DMS53 treated with DMSO at 0.1 percent for 48 hours (cell line): ENCODE data around the gene CELA1.

Experiments
- DNase-seq: peaks from one replicate; lab custom pipeline; 2025; ENCODE audit not compliant: unreplicated experiment; lab: John Stamatoyannopoulos, UW

The CELA1 gene

DNA sequence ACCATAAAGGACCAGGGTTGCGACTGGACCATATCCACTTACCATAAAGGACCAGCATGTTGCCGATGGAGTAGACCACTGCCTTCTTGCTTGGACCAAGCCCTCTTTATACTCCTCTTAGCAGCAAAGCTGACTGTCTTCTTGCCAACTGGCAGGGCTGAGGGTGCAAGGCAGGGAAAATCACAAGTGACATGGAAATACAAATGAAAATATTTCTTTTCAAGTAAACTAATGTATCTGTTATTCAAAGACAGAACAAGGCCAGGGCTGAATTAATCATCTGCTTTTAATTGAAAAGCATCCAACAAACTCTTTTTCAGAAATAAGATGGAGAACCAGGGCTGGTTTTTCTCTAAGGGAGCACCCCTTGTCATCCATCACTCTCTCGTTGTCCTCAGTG lies at the start of gene CELA1:
Gene CELA1 (minus strand): TSS at position 99 of the 400 bp plus-strand sequence. CDS start 41 bp downstream, at position 58.
- DNase-seq, result no peak

DNA sequence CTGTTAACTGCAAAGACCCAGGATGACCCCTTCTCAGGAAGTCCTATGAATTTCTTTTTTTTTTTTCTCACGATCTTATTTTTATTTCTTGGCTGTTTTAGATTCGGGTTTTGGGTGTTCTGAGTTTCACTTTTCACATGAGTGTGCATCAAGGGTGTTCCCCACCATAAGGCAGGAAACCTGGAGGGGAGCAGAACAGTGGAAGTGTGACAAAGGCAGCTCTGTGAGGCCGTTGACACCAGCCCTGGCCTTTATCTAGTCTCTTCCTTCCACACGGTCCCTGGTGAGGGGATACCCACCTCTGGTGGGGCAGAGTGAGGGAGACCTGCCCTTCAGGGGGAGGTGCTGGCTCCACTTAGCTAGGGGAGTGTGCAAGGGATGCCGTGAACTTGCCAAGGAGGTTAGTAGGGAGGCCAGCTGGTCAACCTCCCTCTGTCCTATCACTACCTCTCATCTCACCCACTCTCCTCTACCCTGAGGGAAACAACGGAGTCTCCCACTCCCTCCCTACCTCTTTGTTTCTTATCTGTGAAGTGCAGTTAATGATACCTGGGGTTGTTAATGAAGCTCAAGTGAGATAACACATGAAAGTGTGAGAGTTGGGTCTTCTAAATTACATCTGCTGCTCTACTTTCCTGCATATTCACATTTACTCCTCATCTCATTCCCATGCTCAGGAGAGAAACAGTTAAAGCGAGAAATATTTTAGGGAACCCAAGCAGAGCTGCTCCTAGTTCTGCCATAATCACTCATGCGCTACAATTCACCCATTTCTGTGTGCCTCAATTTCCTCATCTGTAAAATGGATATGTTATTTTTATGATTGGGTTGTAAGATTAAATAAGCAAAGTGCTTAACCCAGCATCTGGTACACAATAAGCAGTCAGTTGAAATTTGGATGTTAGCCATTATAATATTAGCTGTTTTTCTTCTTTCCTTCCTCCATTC lies 49.1 kb upstream of the CELA1 start:
- DNase-seq, result no peak

DNA sequence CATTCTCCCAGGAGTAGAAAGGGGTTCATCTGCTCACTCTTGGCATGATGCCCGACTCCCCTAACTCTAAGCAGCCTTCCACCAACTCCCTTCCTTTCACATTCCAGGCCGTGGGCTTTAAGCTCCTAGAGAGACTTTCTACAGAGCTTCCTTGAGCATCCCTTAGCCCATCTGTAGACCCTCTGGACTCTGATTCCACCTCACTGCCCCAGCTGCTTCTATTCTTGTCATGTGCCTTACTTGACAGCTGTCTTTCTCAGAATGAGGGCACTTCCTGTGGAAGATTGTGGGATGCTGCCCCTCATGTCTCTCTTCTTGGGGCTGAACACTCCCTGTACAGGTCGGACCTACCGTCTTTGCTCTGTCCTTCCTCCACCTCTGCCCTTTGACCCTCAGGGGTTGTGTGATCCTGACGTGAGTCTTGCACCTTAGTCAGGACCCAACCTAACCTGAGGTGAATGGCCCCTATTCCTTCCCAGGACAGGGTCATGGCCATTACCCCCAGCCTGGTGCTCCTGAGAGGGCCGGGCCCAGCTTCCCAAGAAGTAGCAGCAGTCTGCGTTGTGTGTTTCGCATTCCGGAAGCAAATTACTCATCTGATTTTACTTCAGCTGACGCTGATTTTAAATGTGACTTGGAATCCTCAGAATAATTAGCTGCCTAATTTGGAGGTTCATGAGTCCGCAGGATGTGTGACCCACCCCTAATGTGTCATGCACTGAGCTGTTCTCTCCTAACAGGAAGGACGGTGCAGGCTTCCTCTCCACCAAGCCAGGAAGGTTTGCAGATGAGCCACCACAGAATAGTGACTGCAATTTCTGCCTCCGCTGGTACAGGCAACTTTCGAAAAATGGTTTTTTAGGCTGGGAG lies 47.4 kb upstream of the CELA1 start:
- no peak for DNase-seq

DNA sequence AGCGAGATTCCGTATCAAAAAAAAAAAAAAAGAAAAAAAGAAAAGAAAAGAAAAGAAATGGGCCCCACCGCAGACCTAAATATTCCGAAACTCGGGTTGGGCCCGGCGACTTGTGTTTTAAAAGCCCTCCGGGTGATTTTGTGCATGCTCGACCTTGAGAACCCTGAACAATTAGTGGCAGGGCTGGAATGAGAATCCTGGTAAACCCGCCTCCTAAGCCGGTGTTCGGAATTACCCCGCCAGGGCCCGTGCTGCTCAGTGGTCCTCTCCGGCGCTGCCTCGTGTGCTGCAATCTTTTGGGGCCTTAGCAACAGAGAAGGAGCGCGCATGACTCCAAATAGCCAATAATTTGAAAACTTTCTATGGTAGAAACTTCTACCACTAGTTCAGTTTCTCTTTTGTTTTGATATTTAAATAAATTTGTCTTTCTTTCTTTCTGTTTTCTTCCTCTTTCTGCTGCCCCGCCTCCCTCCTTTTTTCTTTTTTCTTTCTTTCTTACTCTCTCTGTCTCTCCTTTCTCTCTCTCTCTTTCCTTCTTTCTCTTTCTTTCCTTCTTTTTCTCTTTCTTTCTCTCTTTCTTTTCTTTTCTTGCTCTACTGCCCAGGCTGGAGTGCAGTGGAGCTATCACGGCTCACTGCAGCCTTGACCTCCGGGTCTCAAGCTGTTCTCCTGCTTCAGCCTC lies 46.2 kb upstream of the CELA1 start:
- peak; percentile 41 for DNase-seq

DNA sequence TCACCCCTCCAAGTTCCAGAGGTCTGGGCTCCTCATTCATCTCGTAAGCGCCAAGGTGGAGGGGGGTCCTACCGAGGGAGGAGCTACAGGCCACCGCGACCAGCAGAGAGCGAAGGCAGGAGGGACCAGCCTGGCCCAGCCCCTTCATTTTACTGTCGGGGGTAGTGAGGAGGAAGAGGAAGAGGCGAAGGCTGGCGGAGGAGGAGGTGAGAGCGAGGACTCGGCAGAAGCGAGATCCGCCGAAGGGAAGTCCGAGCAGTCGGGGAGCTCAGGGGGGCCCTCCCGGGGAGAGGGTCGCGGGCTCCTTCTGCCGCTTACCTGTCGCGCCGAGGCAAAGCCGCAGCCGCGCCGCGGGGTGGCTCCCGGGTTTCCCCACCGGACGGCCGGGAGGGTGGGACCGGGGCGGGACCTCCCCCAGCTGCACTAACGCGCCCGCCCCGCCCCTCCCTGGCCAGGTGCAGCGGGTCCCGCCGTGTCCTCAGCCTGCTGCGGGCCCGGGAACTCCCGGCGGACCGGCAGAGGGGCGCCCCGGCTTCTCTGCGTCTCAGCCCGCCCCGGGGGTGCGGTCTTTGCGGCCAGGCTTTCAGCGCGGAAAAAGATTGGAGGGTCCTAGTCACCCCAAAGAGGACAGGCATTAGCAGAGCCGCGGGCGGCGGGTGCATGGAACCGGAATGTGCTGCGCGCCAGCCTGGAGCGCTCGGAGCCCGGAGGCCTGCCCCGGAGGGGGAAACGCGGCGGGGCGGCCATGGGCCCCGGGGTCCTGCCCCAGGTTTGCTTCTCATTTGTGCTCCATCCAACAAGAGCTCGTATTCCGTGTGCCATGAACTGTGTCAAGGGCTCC lies 45.0 kb upstream of the CELA1 start, which contains the start of gene GALNT6:
Gene GALNT6 (minus strand): TSS at position 124 of the 841 bp plus-strand sequence. CDS start 11,625 bp downstream, outside the sequence.
- peak; percentile 43 for DNase-seq

DNA sequence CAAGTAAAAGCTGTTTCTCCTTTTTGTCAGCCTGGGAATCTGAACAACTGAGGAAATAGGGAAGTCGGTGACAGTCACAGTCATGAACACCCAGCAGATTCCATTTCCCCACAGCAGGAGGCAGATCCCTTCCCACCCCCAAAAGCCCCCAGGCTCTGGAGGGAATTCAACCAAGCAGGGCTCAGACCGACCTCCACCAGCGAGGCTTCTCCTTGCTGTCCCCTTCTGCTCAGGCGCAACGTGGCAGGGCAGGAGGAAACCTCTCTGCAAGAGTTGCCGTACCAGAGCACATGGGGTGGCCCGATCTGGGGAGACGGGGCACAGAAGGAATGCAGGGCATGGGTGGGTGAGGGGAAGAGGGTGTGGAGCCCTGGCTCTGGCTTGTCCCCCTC lies 44.4 kb upstream of the CELA1 start:
- no peak for DNase-seq

DNA sequence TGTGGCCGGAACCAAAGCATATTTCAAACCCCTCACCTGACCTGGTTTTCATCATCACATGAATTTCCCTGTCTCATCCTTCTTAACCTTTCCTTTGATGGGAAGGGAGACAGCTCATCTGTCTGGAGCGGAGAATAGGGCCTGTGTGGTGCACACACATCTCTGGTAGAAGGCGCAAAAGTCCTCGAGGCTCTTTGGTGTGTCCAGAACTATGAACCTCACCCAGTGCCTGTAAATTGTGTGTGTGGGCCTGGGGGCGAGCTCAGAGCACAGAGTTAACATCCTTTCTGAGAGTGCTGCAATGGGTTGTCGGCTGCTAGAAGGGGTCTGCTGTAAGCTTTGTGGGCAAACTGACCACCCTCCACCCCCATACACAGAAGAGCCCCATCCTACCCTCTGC lies 44.0 kb upstream of the CELA1 start:
- no peak for DNase-seq

DNA sequence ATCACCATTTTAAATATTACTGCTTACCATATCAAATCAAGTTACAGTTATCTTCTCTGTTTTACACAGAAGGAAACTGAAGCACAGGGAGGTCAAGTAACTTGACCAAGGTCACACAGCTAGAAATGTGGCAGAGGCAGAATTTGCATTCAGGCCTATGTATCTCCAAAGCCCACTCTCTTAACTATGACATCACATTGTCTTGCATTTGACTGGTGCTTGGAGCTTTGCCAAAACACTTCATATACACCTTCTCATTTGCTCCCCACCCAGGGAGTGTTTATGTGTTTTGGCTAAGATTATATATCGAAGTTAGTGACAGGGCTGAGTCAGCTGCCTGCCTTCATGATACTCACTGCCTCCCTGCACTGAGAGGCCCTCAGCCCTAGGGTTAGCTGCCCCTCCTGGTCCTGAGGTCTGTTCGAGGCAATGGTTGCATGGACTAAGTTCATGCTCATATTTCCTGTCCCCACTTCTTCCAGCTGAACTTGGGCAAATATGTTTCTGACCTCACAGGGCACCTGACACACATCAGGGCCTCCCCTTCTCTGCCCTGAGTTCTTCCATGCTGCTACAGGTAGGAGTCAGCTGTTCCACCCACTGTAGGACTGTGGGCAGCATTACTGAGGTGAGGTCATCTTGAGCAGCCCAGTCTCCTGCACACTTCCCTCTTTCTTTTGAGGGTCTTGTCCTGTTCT lies 43.0 kb upstream of the CELA1 start:
- no peak for DNase-seq

DNA sequence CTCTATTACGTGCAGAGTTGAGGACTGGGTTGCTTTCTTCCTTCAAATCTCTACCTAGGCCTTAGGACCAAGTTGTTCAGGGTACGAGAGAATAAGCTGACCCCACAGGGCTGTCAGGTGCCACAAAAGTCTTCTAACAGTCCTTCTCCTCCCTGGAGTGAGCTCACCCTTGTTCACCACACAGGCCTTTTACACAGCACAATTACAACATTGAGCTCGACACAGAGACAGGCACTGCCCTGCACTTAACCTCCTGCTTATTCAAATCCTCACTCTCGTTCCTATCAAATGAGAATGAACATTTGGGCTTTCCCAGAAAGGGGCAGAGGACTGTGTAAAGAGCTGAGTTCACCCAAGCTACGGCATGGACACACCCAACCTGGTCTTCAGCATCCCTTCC lies 42.4 kb upstream of the CELA1 start:
- no peak for DNase-seq

DNA sequence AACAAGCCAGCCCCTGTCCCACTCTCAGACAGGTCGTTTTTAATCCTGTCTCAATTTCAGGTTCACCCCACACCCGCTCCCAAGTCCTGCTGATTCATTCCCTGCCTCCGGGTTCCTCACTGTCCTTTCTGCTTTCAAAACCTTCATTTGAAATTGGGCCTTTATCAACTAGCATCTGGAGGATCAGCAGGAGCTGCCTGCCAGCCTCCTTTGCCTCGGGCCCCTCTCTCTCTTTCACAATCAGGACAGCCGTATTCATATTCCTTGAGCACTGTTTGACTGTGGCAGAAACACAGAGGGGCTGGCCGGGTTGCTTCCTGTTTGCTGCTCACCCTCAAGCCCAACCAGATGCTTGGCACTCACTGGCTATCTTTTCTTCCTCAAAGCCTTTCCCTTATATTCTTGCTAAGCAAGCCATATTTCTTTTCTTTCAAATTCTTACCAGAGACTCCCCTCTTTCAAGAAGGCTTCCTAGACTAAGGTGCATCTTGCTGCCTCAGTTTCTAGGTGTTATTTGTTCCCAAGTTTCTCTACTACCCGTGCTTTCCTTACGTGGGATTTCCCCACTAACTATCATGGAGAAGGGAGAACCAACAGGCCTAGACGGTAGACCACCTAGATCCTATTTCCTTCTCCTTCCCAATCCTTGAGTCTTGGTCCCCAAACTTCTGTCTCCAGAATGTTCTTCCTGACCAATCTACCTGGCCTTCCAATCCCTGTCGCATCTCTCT lies 41.8 kb upstream of the CELA1 start:
- DNase-seq, result peak; percentile 22

DNA sequence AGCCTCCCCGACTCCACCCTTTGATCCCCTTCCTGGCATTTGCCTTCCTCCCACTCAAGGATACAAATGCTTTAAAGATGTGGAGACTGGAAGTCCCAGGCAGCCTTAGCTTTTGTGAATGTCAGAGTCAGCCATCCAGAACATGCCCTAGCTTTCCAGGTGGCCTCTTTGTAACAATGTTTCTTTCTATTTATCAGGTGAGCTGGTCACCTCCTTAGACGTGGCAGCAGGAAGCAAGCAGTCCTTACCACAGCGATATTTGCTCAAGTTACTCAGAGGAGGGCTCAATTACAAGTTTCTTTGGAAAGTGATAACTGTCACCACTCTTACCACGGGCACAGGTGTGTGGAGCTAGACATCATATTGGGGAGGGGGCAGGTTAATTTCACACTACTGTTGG lies 39.9 kb upstream of the CELA1 start:
- DNase-seq, result peak; percentile 64

DNA sequence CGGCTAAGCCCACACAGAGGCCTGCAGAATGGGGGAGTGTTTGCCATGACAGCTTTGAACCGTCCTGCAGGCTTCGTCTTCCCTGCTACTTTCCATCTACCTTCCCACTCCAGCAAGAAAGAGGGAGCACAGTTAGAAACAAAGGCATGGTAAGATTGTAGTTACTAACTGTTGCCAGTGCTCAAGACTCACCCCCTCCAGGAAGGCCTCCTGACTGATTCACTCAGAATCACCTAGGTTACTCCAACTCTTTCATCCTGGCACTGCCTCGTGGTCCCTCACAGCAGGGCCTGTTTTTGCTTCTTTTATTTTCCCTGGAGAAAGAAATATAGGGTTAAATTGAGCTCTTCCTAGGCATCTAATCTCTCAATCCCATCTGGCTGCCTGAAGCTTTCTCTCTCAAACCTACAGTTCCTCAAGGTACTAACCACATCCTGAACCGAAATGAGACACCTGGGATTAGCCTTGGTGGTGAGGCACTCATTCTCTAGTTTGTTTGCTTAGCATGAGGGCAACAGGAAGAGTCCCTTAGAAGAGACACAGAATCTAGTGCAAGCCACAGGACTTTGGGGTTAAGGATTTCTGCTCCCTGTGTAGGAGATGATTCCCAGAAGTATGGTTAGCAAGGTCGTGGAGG lies 36.9 kb upstream of the CELA1 start:
- peak; percentile 75 for DNase-seq

DNA sequence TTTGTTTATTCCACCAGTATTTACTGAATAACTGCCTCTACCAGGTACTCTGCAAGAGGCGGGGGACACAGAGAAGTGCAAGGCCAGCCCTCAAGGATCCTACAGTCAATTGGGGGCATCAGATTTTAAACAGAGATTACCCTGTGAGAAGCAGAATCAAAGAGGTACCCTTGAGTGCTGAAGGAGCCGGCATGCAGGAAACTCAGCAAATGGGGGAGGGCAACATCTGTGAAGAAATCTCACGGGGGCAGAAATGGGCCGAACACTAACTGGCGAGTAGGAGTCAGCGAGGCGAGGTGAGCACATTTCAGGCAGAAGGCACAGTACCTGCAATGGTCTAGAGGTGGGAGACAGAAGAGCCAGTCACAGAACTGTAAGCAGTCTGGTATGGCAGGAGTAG lies 35.7 kb upstream of the CELA1 start:
- DNase-seq, result no peak

DNA sequence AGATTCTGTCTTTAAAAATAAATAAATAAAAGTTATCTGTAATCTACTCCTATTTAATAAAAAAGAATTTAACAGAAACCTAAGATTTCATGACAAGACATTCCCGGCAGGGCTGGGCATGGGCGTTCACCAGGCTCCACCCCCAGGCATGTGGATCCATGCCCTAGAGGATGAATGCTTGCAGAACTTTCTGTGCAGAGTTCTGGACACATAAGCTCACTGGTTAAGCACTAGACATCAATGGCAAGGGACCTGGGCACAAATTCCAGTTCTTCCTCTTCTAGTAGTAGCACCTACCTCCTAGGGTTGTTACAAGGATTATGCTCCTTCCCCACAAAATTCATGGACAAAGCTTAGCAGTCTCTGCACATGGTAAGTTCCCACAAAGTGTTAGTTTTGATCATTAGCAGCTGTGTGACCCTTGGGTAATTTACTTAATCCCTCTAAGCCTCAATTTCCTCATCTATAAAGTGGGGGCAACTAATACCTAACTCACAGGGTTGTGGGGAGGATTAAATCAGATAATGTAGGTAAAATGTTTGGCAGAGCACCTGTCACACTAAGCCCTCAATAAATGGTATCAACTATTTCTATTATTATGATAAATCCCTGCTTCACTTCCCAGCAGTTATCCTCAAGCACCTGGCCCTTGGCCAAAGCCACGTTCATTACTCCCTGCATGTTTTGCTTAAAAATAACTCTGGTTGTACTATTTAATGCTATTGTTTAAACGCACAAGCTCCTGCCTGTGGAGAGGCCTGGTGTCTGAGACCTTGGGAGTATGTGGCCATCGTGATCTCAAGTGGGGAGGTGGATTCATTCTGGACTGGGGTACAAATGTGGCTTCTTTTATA lies 35.0 kb upstream of the CELA1 start:
- no peak for DNase-seq

DNA sequence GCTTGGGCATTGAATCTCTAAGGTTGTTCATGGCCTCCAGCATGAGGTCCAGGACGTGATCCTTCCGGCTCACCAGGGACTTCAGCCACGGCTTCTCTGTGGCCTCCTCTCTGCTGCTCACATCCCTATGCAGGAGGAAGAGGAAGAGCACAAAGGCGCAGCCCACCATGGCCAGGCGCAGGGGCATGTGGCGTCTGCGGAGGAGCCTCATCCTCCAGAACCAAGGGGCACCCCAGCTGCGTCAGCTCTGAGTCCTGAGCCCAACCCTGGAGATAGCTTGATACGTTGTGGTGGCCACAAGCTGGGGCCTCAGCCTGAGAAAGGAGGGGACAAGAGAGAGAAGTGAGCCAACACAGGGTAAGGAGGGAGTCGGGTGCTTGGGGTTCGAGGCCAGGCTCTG lies 33.1 kb upstream of the CELA1 start:
- no peak for DNase-seq

DNA sequence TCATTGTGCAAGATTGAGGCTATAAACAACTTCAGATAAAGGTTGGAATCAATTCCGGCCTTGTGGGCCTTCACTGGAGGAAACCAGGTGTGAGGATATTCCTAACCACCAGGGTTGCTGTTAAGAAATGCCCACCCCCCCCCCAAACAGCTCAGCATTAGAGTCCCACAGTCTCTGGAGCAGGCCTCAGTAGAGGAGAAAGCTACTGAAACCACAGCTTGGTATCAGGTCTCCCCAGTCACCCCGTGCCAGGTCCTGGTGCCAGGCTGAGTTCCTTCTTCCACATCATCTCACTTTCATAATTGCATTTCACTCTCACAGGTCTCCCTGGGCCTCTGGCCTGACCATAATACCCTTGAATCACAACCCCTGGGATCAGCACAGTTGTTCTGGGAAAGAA lies 32.3 kb upstream of the CELA1 start:
- no peak for DNase-seq

DNA sequence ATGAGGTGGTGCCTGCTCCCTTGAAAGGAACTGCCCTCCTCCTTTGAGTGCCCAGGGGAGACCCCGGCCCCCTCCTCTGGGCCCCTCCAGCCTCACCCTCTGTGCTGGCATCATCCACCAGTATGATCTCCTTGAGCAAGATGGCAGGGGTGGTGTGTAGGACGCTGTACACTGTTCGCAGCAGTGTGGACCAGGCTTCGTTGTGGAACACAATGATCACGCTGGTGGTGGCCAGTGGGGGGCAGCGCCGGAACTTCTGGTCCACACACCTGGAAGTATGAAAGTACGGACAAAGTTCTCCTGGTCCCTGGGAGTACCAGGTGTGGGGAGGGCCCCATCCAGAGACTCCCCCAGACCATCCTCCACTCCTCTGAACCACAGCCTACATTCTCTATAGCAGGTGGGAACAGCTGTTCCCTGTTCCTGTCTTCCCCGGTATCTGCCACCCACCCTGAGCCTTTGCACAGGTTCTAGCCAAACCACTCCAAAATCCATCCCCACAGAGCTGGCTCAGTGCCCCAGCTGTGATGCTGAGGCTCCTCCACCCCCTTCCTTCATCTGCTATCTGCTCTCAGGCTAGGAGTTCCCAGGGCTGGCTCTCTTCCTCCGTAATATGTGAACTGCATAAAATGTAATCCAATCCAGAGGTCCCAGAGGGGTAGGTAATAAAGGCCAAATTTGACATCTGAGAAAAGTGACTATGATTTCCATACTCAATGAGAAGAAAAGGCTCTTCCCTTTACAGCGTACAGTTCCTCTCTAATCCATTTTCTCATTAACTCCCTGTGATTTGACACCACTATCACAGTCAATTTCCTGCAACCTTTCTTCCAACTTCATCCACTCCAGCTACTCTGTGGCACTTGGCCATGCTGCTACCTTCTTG lies 30.9 kb upstream of the CELA1 start:
- DNase-seq, result no peak
